K562 (cell line): ENCODE data around the gene HNRNPM. TPM values are rescaled to one million over a fixed set of nuclear protein-coding genes. Genes with fewer than 3 reads are reported as not detected.
A peak's percentile ranks its signal among the peaks of the same experiment; 100 is the strongest.

Experiments used
- ATAC-seq: fragments of 200-7000 bp; cut with Tn5 transposase; 3 replicates; pipeline ENCODE4 v1.9.1; 2020; ENCODE audit warnings: moderate library complexity
- BruUV-seq: library from RNA; stranded (reverse); fragments of 400-500 nt; replicated peaks from 2 replicates; lab custom pipeline; 2021; lab: Mats Ljungman, UMichigan
- CTCF ChIA-PET: fragments of 300-600 bp; formaldehyde crosslinking; extraction: SDS; loops from one replicate; lab custom pipeline; 2021; ENCODE audit warnings: low intra/inter-chr PET ratio; lab: Yijun Ruan, JAX
- POLR2A ChIA-PET: fragments of 300-600, 350-650 bp; sonication (Branson Sonifier 250); formaldehyde crosslinking; extraction: SDS; loops from one replicate; lab custom pipeline; 2021; ENCODE audit warnings: antibody characterized with exemption, inconsistent platforms; lab: Yijun Ruan, JAX
- DNase-seq, 4 experiments: peaks; one replicate each; pipeline versions ENCODE4 v3.0.0 to v3.0.0-alpha.2; 2011 to 2018; ENCODE audit warnings: low spot score in 3 of 4, mixed read lengths in 3 of 4; ENCODE audit errors: extremely low read depth in 1 of 4
- FAIRE-seq: peaks from 2 replicates; lab custom pipeline; 2011; peaks lifted over from hg19 to GRCh38; lab: Jason Lieb, UNC
- H2AFZ ChIP-seq: 2 replicates; pipeline ENCODE4 v1.6.0; 2011; ENCODE audit warnings: low read depth, low read length, control low read depth, inconsistent platforms
- H3K27ac ChIP-seq: fragments of 200-600 bp; 3 replicates; pipeline ENCODE4 v1.8.0; 2011; ENCODE audit warnings: low read depth, mild to moderate bottlenecking, control low read depth, inconsistent platforms, low read length, moderate library complexity, mixed read lengths; ENCODE audit errors: extremely low read depth
- H3K27me3 ChIP-seq, 2 experiments: fragments of 300-600 bp in 1 of 2; 2 replicates in 1 of 2; 3 replicates in 1 of 2; pipeline versions ENCODE4 v1.6.0 to v1.8.0; 2011; ENCODE audit warnings: inconsistent platforms in 2 of 2, low read length in 2 of 2, mild to moderate bottlenecking in 1 of 2, mixed read lengths in 1 of 2, moderate library complexity in 1 of 2; ENCODE audit not compliant: control insufficient read depth in 2 of 2, insufficient read depth in 2 of 2
- H3K36me3 ChIP-seq: fragments of 300-600 bp; 3 replicates; pipeline ENCODE4 v1.8.0; 2011; ENCODE audit warnings: mild to moderate bottlenecking, low read length, inconsistent platforms; ENCODE audit not compliant: control insufficient read depth, insufficient read depth
- H3K4me1 ChIP-seq, 2 experiments: fragments of 200-600 bp in 1 of 2; replicated peaks in 1 of 2; 2 replicates in 1 of 2; 3 replicates in 1 of 2; pipeline versions ENCODE4 v1.5.1 to v1.8.0; 2011; ENCODE audit warnings: inconsistent platforms in 2 of 2, low read length in 2 of 2, mild to moderate bottlenecking in 1 of 2, mixed read lengths in 1 of 2, moderate library complexity in 1 of 2; ENCODE audit not compliant: control insufficient read depth in 2 of 2, insufficient read depth in 2 of 2
- H3K4me2 ChIP-seq: 2 replicates; pipeline ENCODE4 v1.6.1; 2011; ENCODE audit warnings: low read length, control low read depth, inconsistent platforms, mixed read lengths; ENCODE audit not compliant: insufficient read depth
- H3K4me3 ChIP-seq: fragments of 200-600 bp; sonication (generic), shearing (Covaris generic); 2 replicates; pipeline ENCODE4 v1.5.1; 2016; ENCODE audit warnings: control low read depth, inconsistent platforms
- H3K79me2 ChIP-seq: fragments of 200-600 bp; 3 replicates; pipeline ENCODE4 v1.8.0; 2011; ENCODE audit warnings: low read length, inconsistent platforms; ENCODE audit not compliant: control insufficient read depth, insufficient read depth
- H3K9ac ChIP-seq, 2 experiments: 2 replicates each; pipeline versions ENCODE4 v1.6.0 to v1.6.1; 2011; ENCODE audit warnings: low read depth in 2 of 2, low read length in 2 of 2, control low read depth in 1 of 2, inconsistent platforms in 1 of 2, mild to moderate bottlenecking in 1 of 2, mixed read lengths in 1 of 2; ENCODE audit not compliant: insufficient read depth in 1 of 2
- H3K9me1 ChIP-seq: one replicate; pipeline ENCODE4 v1.6.0; 2011; ENCODE audit warnings: inconsistent platforms, mild to moderate bottlenecking, low read length, moderate library complexity; ENCODE audit not compliant: control insufficient read depth, insufficient read depth
- H3K9me3 ChIP-seq: replicated peaks from 2 replicates; pipeline ENCODE4 v1.5.1; 2011; ENCODE audit warnings: low read depth, low read length, inconsistent platforms; ENCODE audit not compliant: control insufficient read depth, insufficient read depth
- H4K20me1 ChIP-seq: replicated peaks from 2 replicates; pipeline ENCODE4 v1.6.1; 2011; ENCODE audit warnings: low read length, inconsistent platforms, mixed read lengths; ENCODE audit not compliant: control insufficient read depth, insufficient read depth
- EGR1 ChIP-seq: fragments of 450-650 bp; conservative IDR thresholded peaks from 2 replicates; pipeline ENCODE4 v1.6.1; 2017; ENCODE audit warnings: mild to moderate bottlenecking
- ESRRA ChIP-seq: fragments of 450-650 bp; IDR thresholded peaks from 2 replicates; pipeline ENCODE4 v1.6.1; 2014; ENCODE audit warnings: low read depth, mild to moderate bottlenecking, moderate library complexity, borderline replicate concordance
- RBFOX2 ChIP-seq: fragments of 200-400 bp; formaldehyde crosslinking; IDR thresholded peaks from 2 replicates; pipeline ENCODE4 v1.6.1; 2017; ENCODE audit warnings: low read depth, mild to moderate bottlenecking, low read length, moderate library complexity
- SFPQ ChIP-seq: fragments of 200-400 bp; formaldehyde crosslinking; IDR thresholded peaks from 2 replicates; pipeline ENCODE4 v1.6.1; 2017; ENCODE audit warnings: mild to moderate bottlenecking, low read depth, low read length, moderate library complexity
- WGBS: fragments of 100-300 bp; shearing (Covaris generic); methylation state at CpG from one replicate; pipeline ENCODE4 v1.1.6; 2016; ENCODE audit warnings: low coverage, mixed read lengths; ENCODE audit not compliant: insufficient coverage; ENCODE audit errors: missing lambda C conversion rate; 5-methylcytosine and 5-hydroxymethylcytosine counted together
- in situ Hi-C: fragments of 300-500 bp; cut with MboI; formaldehyde crosslinking; loops from 4 replicates; pipeline ENCODE4 v1.15.0; 2018; ENCODE audit warnings: inconsistent platforms, mixed read lengths
- intact Hi-C: fragments of 100-400 bp; cut with micrococcal nuclease; formaldehyde crosslinking; loops from 2 replicates; pipeline ENCODE4 v1.14.2; 2022
- polyA plus RNA-seq, 8 experiments: library from polyadenylated mRNA; depleted of rRNA in 4 of 8; stranded (reverse) in 5 of 8; unstranded in 3 of 8; fragments of >200 nt; fragmentation: Nextera tagmentation in 2 of 8; fragmentation: Illumina TruSeq in 1 of 8; extraction: Ambion mirVana in 2 of 8; extraction: Trizol in 1 of 8; gene quantifications; 2 replicates each; pipeline versions ENCODE4 v1.2.1 to v1.2.3, GENCODE V29; 2011 to 2014; ENCODE audit warnings: inconsistent platforms in 1 of 8, missing spikeins in 1 of 8
- total RNA-seq, 7 experiments: library from RNA; depleted of rRNA in 6 of 7; stranded (reverse); fragments of >200 nt in 6 of 7; fragmentation: Illumina TruSeq in 2 of 7; extraction: Trizol in 2 of 7; gene quantifications; 2 replicates each; pipeline versions ENCODE4 v1.2.1 to v1.2.3, GENCODE V29; 2011 to 2021; ENCODE audit warnings: low replicate concordance in 1 of 7

Gene HNRNPM
- total and polyA plus RNA-seq, 9 of the 15 experiments (the other 6 are each of a cell fraction or from before 2014, with no cell fraction given), result 11.1 to 340 (median 195) TPM

DNA sequence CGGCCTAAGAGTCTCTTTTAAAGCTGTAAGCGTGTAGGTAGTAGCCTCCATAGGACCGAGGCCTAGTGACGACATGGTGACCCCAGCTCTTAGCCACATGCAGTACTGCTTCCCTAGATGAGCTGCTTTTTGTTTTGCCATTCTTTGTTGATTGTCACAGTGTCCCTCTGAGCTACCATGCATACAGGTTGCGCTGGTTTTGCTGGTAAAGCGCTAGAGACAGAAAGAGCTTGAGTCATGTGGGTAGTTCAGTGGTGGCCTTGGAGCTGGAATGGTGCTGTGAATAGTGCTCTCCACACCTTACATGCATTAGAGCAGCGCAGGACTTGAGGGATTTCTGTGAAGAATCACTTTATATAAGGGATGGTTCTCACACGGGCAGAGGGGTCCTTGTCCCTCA is 5.1 kb downstream of the HNRNPM start (continued):
- TF ChIP-seq SFPQ (no peak), EGR1 (no peak)

- ATAC-seq, result no peak
- H2AFZ ChIP-seq, result no peak overlapping the region
- TF ChIP-seq ESRRA, result no peak
- TF ChIP-seq RBFOX2, result 0 out of 2 replicates have a peak, but pooled peaks have one; percentile 19
- no peak for FAIRE-seq
- no peak overlapping the region for H3K4me3 ChIP-seq
- peaks cover 26 to 29% of the 10 kb centered on the region in 2 experiments for H3K4me1 ChIP-seq
- intact Hi-C loops (no loop called here), in situ Hi-C loops (no loop called here)
- peaks cover 99% of the 10 kb centered on the region for H3K79me2 ChIP-seq
- no peak for DNase-seq
- peaks cover 12% of the 10 kb centered on the region for H3K9me1 ChIP-seq
- WGBS, result 66% methylated on average over 6 of the region's 6 CpGs
- CTCF ChIA-PET, result no interaction called here
- H3K27ac ChIP-seq, result no peak overlapping the region
- no peak overlapping the region for H3K4me2 ChIP-seq
- H3K9me3 ChIP-seq, result no peaks in the 10 kb centered on the region
- peak overlapping the region in 1 of 2 experiments; percentile 46; a peak in 1 of 4 replicates for H3K9ac ChIP-seq
- POLR2A ChIA-PET, result interaction anchor here (0.6 to 0.9 kb wide), 4 partner anchors 13 to 80 kb away, joined by 3 to 4 read pairs (median 3); no protein-coding TSS in a partner anchor
- no peaks in the 10 kb centered on the region for H3K27me3 ChIP-seq
- peaks cover 85% of the 10 kb centered on the region for H3K36me3 ChIP-seq
- peaks cover 74% of the 10 kb centered on the region for H4K20me1 ChIP-seq
- BruUV-seq, result no TSS peak
Measured at GRCh38 chr19:8451377-8451776, 6.6 kb downstream of the HNRNPM start.
